ENCODE measurements around the gene CTNNA3. TPM values are rescaled to one million over a fixed set of nuclear protein-coding genes. Genes with fewer than 3 reads are reported as not detected.

CTNNA3 gene
- total and polyA plus RNA-seq, 12 donors = 0.03 to 14.4 (median 0.47) TPM; not detected in 1

- Histone ChIP-seq H3K27me3 (no peaks in the 10 kb centered on the region), H3K9me3 (replicated peaks in 1 of 3) (no peaks in the 10 kb centered on the region), H3K36me3 (replicated peaks in 1 of 2) (no peaks in the 10 kb centered on the region), H3K4me3 (no peak overlapping the region), H3K27ac (no peak overlapping the region), H3K4me1 (replicated peaks in 1 of 2) (no peaks in the 10 kb centered on the region)
- 43 to 96% (median 90%) methylated on average over 3 to 4 of the region's 4 CpGs for WGBS, 4 donors
- intact Hi-C loops (cut with DNase I) = no loop called here
- no peak for TF ChIP-seq POLR2A (IDR thresholded peaks at IDR 0.05)
- TF ChIP-seq, protein P1, sequence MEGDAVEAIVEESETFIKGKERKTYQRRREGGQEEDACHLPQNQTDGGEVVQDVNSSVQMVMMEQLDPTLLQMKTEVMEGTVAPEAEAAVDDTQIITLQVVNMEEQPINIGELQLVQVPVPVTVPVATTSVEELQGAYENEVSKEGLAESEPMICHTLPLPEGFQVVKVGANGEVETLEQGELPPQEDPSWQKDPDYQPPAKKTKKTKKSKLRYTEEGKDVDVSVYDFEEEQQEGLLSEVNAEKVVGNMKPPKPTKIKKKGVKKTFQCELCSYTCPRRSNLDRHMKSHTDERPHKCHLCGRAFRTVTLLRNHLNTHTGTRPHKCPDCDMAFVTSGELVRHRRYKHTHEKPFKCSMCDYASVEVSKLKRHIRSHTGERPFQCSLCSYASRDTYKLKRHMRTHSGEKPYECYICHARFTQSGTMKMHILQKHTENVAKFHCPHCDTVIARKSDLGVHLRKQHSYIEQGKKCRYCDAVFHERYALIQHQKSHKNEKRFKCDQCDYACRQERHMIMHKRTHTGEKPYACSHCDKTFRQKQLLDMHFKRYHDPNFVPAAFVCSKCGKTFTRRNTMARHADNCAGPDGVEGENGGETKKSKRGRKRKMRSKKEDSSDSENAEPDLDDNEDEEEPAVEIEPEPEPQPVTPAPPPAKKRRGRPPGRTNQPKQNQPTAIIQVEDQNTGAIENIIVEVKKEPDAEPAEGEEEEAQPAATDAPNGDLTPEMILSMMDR (IDR thresholded peaks at IDR 0.05) = no peak
- DNase-seq = no peak
Measured at GRCh38 chr10:66244953-66245352, 1451.0 kb downstream of the CTNNA3 start.

GRCh38 chr10:66242885-66243284 lies 1453.1 kb downstream of the CTNNA3 start:
- Histone ChIP-seq H3K36me3 (replicated peaks in 1 of 2) (no peaks in the 10 kb centered on the region), H3K27ac (no peak overlapping the region), H3K9me3 (replicated peaks in 1 of 3) (no peaks in the 10 kb centered on the region), H3K4me1 (replicated peaks in 1 of 2) (no peaks in the 10 kb centered on the region), H3K27me3 (no peaks in the 10 kb centered on the region), H3K4me3 (no peak overlapping the region)
- 86 to 96% (median 89%) methylated on average over 1 of the region's 1 CpG for WGBS, 4 donors
- DNase-seq = no peak
- intact Hi-C loops (cut with DNase I) = no loop called here
- TF ChIP-seq POLR2A (IDR thresholded peaks at IDR 0.05) = no peak
- TF ChIP-seq, protein P1 (IDR thresholded peaks at IDR 0.05) = no peak

GRCh38 chr10:66239062-66239461 lies 1456.9 kb downstream of the CTNNA3 start:
- intact Hi-C loops (cut with DNase I) = no loop called here
- no peak for DNase-seq
- TF ChIP-seq POLR2A (IDR thresholded peaks at IDR 0.05) = no peak
- TF ChIP-seq, protein P1 (IDR thresholded peaks at IDR 0.05) = no peak
- H3K36me3 ChIP-seq (replicated peaks in 1 of 2) = no peaks in the 10 kb centered on the region
- no peak overlapping the region for H3K27ac ChIP-seq
- H3K4me3 ChIP-seq = no peak overlapping the region
- no peaks in the 10 kb centered on the region for H3K9me3 ChIP-seq (replicated peaks in 1 of 3)
- no peaks in the 10 kb centered on the region for H3K4me1 ChIP-seq (replicated peaks in 1 of 2)
- no peaks in the 10 kb centered on the region for H3K27me3 ChIP-seq

DNA sequence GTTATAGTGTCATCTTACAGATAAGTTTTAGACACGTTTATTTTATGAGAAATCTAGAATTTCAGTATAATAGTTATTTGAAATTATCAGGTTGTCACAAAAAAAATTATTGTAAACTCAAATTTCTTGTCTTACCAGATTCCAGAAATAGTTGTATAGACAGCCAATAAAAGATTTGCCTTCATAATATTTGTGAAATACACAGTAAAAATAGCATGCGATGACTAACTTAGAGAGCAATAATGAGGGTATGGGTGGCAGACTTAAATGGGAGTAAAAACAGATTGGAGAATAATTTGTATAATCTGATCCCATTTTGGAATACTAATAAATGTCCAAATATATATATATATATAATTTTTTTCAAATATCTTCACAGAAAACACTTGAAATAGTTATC lies 1457.7 kb downstream of the CTNNA3 start:
- no peaks in the 10 kb centered on the region for H3K4me1 ChIP-seq (replicated peaks in 1 of 2)
- intact Hi-C loops (cut with DNase I) = no loop called here
- WGBS, 4 donors = 76 to 81% (median 77%) methylated on average over 2 of the region's 2 CpGs

More for the DNA sequence above, 1457.7 kb downstream of the CTNNA3 start:
- H3K27me3 ChIP-seq = no peaks in the 10 kb centered on the region
- no peaks in the 10 kb centered on the region for H3K36me3 ChIP-seq (replicated peaks in 1 of 2)
- no peak overlapping the region for H3K4me3 ChIP-seq
- H3K27ac ChIP-seq = no peak overlapping the region
- no peak for DNase-seq
- H3K9me3 ChIP-seq (replicated peaks in 1 of 3) = no peaks in the 10 kb centered on the region
- TF ChIP-seq POLR2A (IDR thresholded peaks at IDR 0.05) = no peak
- TF ChIP-seq, protein P1 (IDR thresholded peaks at IDR 0.05) = no peak
